ENCODE results near the gene FRMD4A.

- no peak for TF ChIP-seq EZH2phosphoT487 (IDR thresholded peaks at IDR 0.05; ENCODE audit: borderline replicate concordance, low read length)
- TF ChIP-seq CTCF (IDR thresholded peaks at IDR 0.05; ENCODE audit: low read depth, low read length, poor library complexity, severe bottlenecking) = no peak
These were observed 706.1 kb downstream of the FRMD4A start for GRCh38 chr10:13624630-13625029.
